HEK293 (cell line): ENCODE results near the gene HLA-E.
"Not testable (repeated sequence)": the region's sequence is repeated elsewhere in the genome, so short reads cannot be mapped to it uniquely, and the experiment has no call there.

ENCODE experiments used
- CTCF ChIA-PET: fragments of 350-600 bp; formaldehyde crosslinking; extraction: SDS; loops from one replicate; lab custom pipeline; 2021; ENCODE audit warnings: antibody characterized with exemption; lab: Yijun Ruan, JAX
- POLR2A ChIA-PET: fragments of 300-600 bp; formaldehyde crosslinking; extraction: SDS; loops from one replicate; lab custom pipeline; 2020; ENCODE audit warnings: antibody characterized with exemption, inconsistent platforms; lab: Yijun Ruan, JAX
- H3K27ac ChIP-seq: fragments of 200-500 bp; sonication (Bioruptor generic); 2 replicates; pipeline ENCODE4 v1.5.1; 2014; ENCODE audit warnings: low read depth, low read length, control low read depth, inconsistent platforms; ENCODE audit errors: extremely low read depth
- H3K36me3 ChIP-seq, 2 experiments: fragments of 200-500 bp in 1 of 2; sonication (Bioruptor generic) in 1 of 2; 1 replicate in 1 of 2; 2 replicates in 1 of 2; pipeline ENCODE4 v1.5.1; 2014 to 2017; ENCODE audit warnings: inconsistent platforms in 2 of 2, low read length in 2 of 2; ENCODE audit not compliant: control insufficient read depth in 2 of 2, insufficient read depth in 1 of 2
- H3K4me1 ChIP-seq: fragments of 200-500 bp; sonication (Bioruptor generic); 2 replicates; pipeline ENCODE4 v1.5.1; 2014; ENCODE audit warnings: mild to moderate bottlenecking, low read length, inconsistent platforms; ENCODE audit not compliant: control insufficient read depth, insufficient read depth
- H3K4me3 ChIP-seq: 2 replicates; pipeline ENCODE4 v1.5.1; 2011; ENCODE audit warnings: low read depth, mild to moderate bottlenecking, control low read depth, low read length, moderate library complexity
- H3K9me3 ChIP-seq: fragments of 200-500 bp; sonication (Bioruptor generic); 2 replicates; pipeline ENCODE4 v1.5.1; 2014; ENCODE audit warnings: low read depth, low read length, inconsistent platforms; ENCODE audit not compliant: control insufficient read depth, insufficient read depth
- CTCF ChIP-seq: fragments of 450-650 bp; formaldehyde crosslinking; IDR thresholded peaks from 2 replicates; pipeline ENCODE4 v1.5.1; 2016; ENCODE audit warnings: missing biosample characterization, missing genetic modification characterization
- IKZF3 ChIP-seq: fragments of 450-650 bp; IDR thresholded peaks from 2 replicates; pipeline ENCODE4 v1.5.0; 2018; ENCODE audit warnings: missing biosample characterization, mild to moderate bottlenecking, missing genetic modification characterization, moderate library complexity
- KLF16 ChIP-seq: fragments of 450-650 bp; formaldehyde crosslinking; IDR thresholded peaks from 2 replicates; pipeline ENCODE4 v1.5.1; 2017; ENCODE audit warnings: missing biosample characterization, missing genetic modification characterization
- SCRT2 ChIP-seq: fragments of 450-650 bp; formaldehyde crosslinking; IDR thresholded peaks from 2 replicates; pipeline ENCODE4 v1.5.1; 2016; ENCODE audit warnings: missing biosample characterization, missing genetic modification characterization
- ZFP41 ChIP-seq: fragments of 450-650 bp; formaldehyde crosslinking; IDR thresholded peaks from 2 replicates; pipeline ENCODE4 v1.5.1; 2016; ENCODE audit warnings: missing biosample characterization, missing genetic modification characterization, borderline replicate concordance
- ZNF24 ChIP-seq: fragments of 450-650 bp; formaldehyde crosslinking; IDR thresholded peaks from 2 replicates; pipeline ENCODE4 v1.5.1; 2016; ENCODE audit warnings: missing biosample characterization, missing genetic modification characterization
- ZNF311 ChIP-seq: fragments of 450-650 bp; formaldehyde crosslinking; IDR thresholded peaks from 2 replicates; pipeline ENCODE4 v1.5.1; 2017; ENCODE audit warnings: missing biosample characterization, missing genetic modification characterization, borderline replicate concordance
- ZNF354C ChIP-seq: fragments of 450-650 bp; formaldehyde crosslinking; IDR thresholded peaks from 2 replicates; pipeline ENCODE4 v1.5.1; 2016; ENCODE audit warnings: missing biosample characterization, missing genetic modification characterization, low read depth, borderline replicate concordance
- ZNF433 ChIP-seq: fragments of 450-650 bp; formaldehyde crosslinking; IDR thresholded peaks from 2 replicates; pipeline ENCODE4 v1.5.1; 2016; ENCODE audit warnings: missing biosample characterization, missing genetic modification characterization, low read depth
- ZNF571 ChIP-seq: fragments of 450-650 bp; formaldehyde crosslinking; IDR thresholded peaks from 2 replicates; pipeline ENCODE4 v1.5.0; 2017; ENCODE audit warnings: missing biosample characterization, missing genetic modification characterization
- ZNF768 ChIP-seq: fragments of 450-650 bp; formaldehyde crosslinking; IDR thresholded peaks from 2 replicates; pipeline ENCODE4 v1.5.1; 2018; ENCODE audit warnings: missing biosample characterization, mild to moderate bottlenecking, missing genetic modification characterization
- ZSCAN16 ChIP-seq: fragments of 450-650 bp; formaldehyde crosslinking; IDR thresholded peaks from 2 replicates; pipeline ENCODE4 v1.5.1; 2016; ENCODE audit warnings: missing biosample characterization, missing genetic modification characterization

HLA-E gene

GRCh38 chr6:30491991-30492952 lies 3.0 kb downstream of the HLA-E start:
- TF ChIP-seq ZNF768 (tag by site-specific recombination) (no peak), SCRT2 (tag by site-specific recombination) (peak; percentile 56; the same call in 1 of the 2 replicates), ZNF433 (no peak)
- Histone ChIP-seq H3K9me3 (no peaks in the 10 kb centered on the region), H3K36me3 (peaks cover 21 to 41% of the 10 kb centered on the region in 2 experiments; a peak in 2 of 3 replicates), H3K27ac (no peak overlapping the region), H3K4me3 (no peak overlapping the region), H3K4me1 (no peaks in the 10 kb centered on the region)
- CTCF ChIA-PET = interaction anchor here (0.5 to 3.9 kb wide), 9 partner anchors 9 to 53 kb away, joined by 3 to 25 read pairs (median 10); no protein-coding TSS in a partner anchor
- POLR2A ChIA-PET = interaction anchor here (0.6 to 1.2 kb wide), 2 partner anchors 10 to 20 kb away, joined by 3 read pairs; no protein-coding TSS in a partner anchor

GRCh38 chr6:30493643-30494250 lies 4.4 kb downstream of the HLA-E start:
- POLR2A ChIA-PET = interaction anchor here (0.6 to 1.2 kb wide), 2 partner anchors 8 to 154 kb away, joined by 3 to 5 read pairs; no protein-coding TSS in a partner anchor
- H3K36me3 ChIP-seq = peaks cover 21 to 41% of the 10 kb centered on the region in 2 experiments; a peak in 2 of 3 replicates
- H3K27ac ChIP-seq = no peak overlapping the region
- 0 out of 2 replicates have a peak, but pooled peaks have one; percentile 18 for TF ChIP-seq CTCF (tag by site-specific recombination)
- TF ChIP-seq KLF16 (tag by site-specific recombination) = no peak
- H3K4me3 ChIP-seq = no peak overlapping the region
- H3K9me3 ChIP-seq = no peaks in the 10 kb centered on the region
- no peaks in the 10 kb centered on the region for H3K4me1 ChIP-seq
- CTCF ChIA-PET = interaction anchor here (0.7 to 3.9 kb wide), 12 partner anchors 8 to 590 kb away, joined by 3 to 25 read pairs (median 8); no protein-coding TSS in a partner anchor

GRCh38 chr6:30494291-30494861 lies 5.1 kb downstream of the HLA-E start:
- peaks cover 21 to 41% of the 10 kb centered on the region in 2 experiments; a peak in 2 of 3 replicates for H3K36me3 ChIP-seq
- no peak overlapping the region for H3K27ac ChIP-seq
- POLR2A ChIA-PET = no interaction called here
- no peak overlapping the region for H3K4me3 ChIP-seq
- no peaks in the 10 kb centered on the region for H3K9me3 ChIP-seq
- no peak for TF ChIP-seq ZNF354C (tag by site-specific recombination)
- no peak for TF ChIP-seq ZNF24 (tag by site-specific recombination)
- no peak for TF ChIP-seq ZFP41
- TF ChIP-seq IKZF3 (tag by site-specific recombination) = no peak
- TF ChIP-seq ZNF311 = no peak
- no peak for TF ChIP-seq ZNF571 (tag by site-specific recombination)
- no peak for TF ChIP-seq ZSCAN16 (tag by site-specific recombination)
- TF ChIP-seq, all 188 proteins: peak for 0
- H3K4me1 ChIP-seq = no peaks in the 10 kb centered on the region
- CTCF ChIA-PET = interaction anchor here (0.6 to 3.9 kb wide), 12 partner anchors 9 to 589 kb away, joined by 3 to 25 read pairs (median 7); no protein-coding TSS in a partner anchor

- not testable (repeated sequence) for H3K27ac ChIP-seq, H3K4me1 ChIP-seq, H3K9me3 ChIP-seq, H3K4me3 ChIP-seq
- POLR2A ChIA-PET = interaction anchor here (0.7 kb wide), 1 partner anchor 167 kb away, joined by 6 read pairs; no protein-coding TSS in a partner anchor
- CTCF ChIA-PET = interaction anchor here (0.7 to 3.6 kb wide), 3 partner anchors 37 to 141 kb away, joined by 7 to 24 read pairs (median 20); no protein-coding TSS in a partner anchor
- H3K36me3 ChIP-seq = peaks cover 21 to 41% of the 10 kb centered on the region in 2 experiments; a peak in 2 of 3 replicates
These were observed 5.8 kb downstream of the HLA-E start for GRCh38 chr6:30495060-30495459.
